ENCODE results near the gene MYCN.
"Not testable (repeated sequence)": the region's sequence is repeated elsewhere in the genome, so short reads cannot be mapped to it uniquely, and the experiment has no call there.

Gene MYCN

DNA sequence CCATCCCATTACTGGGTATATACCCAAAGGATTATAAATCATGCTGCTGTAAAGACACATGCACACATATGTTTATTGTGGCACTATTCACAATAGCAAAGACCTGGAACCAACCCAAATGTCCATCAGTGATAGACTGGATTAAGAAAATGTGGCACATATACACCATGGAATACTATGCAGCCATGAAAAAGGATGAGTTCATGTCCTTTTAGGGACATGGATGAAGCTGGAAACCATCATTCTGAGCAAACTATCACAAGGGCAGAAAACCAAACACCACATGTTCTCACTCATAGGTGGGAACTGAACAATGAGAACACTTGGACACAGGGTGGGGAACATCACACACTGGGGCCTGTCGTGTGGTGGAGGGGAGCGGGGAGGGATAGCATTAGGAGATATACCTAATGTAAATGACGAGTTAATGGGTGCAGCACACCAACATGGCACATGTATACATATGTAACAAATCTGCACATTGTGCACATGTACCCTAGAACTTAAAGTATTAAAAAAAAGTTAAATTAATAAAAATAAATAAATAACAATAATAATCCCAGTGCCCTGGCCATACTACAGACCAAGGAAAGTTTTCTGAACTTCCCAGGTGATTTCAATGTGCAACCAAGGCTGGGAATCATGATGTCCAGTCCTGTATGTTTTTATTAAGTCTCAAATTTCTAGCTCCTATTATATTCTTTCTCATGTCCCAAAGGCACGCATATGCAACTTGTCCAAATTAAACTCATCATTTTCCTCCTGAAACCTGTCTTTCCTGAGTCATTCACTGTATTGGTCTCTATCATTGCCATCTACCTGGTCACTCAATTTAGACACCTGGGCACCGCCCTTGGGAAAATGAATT, 23.0 kb downstream of the MYCN start:
- not testable (repeated sequence) for DNase-seq

DNA sequence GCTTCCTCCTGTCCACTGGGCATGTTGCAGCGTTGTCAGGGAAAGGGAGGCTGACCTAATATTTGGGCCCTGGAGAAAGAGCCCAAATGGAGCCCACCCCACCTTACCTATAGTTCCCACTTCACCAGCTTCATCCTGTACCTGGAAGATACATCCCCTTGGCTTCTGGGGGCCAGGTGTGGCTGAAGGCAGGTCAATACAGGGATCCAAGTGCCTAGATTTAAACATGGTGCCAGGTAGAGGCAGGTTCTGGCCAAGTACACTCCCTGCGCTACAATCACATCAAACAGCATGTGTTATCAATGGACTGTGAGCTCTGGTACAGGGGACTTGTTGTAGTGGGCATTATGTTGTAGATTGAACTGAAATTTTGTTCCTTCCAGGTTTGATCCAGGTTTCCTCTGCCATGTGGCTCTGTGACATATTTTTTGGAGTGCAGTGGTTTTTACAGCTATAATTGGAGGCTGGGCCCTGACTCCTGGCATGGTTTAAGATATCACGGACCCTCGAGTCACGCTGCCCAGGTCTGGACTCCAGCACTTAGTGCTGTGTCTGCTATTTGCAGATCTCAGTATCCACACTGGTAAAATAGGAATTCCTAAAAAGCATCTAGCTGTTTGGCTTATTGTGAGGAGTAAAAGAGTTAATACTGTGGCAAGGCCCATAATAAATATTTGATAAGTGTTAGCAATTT, 23.8 kb downstream of the MYCN start:
- no peak for DNase-seq

GRCh38 chr2:15964936-15965563, 24.7 kb downstream of the MYCN start:
- DNase-seq = no peak

- DNase-seq = no peak
Observed at GRCh38 chr2:15965564-15966019, 25.2 kb downstream of the MYCN start.

DNA sequence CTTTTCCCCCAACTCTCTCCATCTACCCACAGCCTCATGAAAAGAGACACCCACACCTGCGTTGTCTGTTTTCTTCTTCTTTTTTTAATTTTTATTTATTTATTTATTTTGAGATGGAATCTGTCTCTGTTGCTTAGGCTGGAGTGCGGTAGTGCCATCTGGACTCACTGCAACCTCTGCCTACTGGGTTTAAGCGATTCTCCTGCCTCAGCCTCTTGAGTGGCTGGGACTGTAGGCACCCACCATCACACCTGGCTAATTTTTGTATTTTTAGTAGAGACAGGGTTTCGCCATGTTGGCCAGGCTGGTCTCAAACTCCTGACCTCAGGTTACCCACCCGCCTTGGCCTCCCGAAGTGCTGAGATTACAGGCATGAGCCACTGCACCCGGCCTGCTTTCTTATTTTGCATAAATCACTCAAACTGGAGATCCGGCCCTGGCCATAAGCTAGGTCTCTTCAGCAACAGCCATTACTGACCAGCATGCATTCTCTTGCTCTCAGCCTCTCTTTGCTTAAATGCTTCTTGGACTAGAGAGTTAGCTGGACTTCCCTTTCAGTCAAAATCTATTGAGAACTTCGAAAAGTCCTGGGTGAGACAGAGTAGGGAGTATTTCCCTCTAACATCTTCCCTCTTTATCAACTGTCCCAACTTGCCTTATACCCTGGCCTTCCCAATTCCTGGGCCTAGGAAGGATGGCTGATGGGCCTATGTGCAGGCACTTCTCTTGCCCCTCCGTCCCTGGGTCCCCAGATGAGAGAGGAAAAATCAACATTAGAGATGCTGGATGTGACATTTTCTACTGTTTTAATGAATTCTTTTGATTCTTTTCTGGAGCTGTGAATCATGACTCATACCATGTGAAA, 27.3 kb downstream of the MYCN start:
- DNase-seq = no peak

- no peak for DNase-seq
Observed at GRCh38 chr2:15968280-15969178, 28.2 kb downstream of the MYCN start.

GRCh38 chr2:15969214-15969613, 28.9 kb downstream of the MYCN start:
- DNase-seq = no peak

DNA sequence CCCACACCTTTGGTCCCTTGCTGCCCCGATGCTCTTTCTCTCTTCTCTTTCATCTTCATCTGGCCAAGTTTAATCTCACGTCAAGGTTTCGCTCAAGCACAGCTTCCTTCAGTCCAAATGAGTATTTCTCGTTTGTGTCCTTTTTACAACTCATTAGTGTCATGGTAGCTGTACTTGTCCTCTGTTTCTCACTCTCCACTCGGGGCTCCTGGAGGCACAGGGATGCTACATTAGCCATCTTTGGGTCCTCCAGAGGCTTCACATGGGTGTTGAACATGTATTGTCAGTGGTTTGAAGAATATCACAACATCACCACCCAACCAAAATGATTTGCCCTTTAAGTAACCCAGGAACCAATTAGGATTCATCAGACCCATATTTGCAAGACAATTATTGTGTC, 30.4 kb downstream of the MYCN start:
- DNase-seq = no peak

GRCh38 chr2:15971351-15971750, 31.0 kb downstream of the MYCN start:
- DNase-seq = no peak

GRCh38 chr2:15971831-15972522, 31.6 kb downstream of the MYCN start:
- DNase-seq = no peak

DNA sequence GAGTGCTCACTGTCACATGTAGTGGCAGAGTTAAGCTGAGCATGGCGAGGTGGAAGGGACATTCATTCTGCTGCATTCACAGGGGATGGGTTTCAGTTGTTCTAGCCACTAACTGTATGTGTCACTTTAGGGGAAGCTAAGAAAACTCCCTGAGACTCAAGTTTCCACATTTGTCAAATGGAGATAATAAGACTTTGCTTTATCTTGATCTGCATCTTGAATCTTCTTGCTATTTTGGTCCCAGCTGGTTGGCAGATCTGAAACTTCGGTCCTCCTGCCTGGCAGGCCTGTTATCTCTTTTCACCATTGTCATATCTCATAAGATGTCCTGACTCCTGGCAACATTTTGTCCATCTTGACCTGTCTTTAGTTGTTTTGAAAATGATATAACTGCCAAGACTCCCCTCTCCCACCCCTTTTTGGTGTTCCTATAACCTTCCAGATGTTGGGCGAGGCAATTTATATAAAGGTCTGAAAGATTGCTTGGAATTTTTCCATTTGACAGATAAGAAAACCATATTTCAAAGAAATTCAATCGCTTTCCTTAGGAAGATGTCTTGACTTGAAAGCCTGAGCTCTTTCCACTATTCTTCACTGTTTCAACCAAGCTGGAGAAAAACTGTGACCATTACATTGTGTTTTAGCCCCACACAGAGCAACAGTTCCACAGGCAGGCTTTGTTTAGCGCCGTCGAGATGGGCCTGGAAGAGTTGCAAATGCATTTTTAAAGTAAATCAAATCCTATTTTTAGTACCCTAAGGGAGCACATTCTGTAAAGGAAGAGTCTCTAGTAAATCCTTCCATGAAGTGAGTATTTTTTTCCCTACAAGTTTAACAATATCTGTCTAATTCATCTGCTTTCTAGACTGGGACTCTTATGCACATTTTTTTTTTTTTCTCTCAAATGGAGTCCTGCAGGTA, 33.4 kb downstream of the MYCN start:
- no peak for DNase-seq

GRCh38 chr2:15974565-15975260, 34.4 kb downstream of the MYCN start:
- no peak for DNase-seq

GRCh38 chr2:15975261-15975600, 34.9 kb downstream of the MYCN start:
- DNase-seq = no peak

GRCh38 chr2:15975676-15976075, 35.3 kb downstream of the MYCN start:
- no peak for DNase-seq

DNA sequence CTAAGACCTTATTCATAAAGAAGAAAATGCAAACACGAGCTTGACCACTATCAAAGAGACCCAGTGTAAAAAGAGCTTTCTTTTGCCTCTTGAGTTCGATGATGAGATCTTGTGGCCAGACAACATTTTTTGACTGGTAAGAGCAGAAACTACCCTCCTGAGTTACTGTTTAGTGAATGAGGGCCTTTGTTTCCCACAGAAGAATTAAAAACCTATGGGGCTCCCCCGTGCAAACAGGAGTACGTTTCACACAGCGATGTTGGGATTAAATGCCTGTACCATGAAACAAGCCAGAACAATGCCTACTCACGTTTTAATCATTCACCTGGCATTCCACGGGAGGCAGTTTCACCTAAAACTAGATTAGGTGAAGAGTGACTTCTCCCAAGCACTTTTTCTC, 36.0 kb downstream of the MYCN start:
- no peak for DNase-seq

DNA sequence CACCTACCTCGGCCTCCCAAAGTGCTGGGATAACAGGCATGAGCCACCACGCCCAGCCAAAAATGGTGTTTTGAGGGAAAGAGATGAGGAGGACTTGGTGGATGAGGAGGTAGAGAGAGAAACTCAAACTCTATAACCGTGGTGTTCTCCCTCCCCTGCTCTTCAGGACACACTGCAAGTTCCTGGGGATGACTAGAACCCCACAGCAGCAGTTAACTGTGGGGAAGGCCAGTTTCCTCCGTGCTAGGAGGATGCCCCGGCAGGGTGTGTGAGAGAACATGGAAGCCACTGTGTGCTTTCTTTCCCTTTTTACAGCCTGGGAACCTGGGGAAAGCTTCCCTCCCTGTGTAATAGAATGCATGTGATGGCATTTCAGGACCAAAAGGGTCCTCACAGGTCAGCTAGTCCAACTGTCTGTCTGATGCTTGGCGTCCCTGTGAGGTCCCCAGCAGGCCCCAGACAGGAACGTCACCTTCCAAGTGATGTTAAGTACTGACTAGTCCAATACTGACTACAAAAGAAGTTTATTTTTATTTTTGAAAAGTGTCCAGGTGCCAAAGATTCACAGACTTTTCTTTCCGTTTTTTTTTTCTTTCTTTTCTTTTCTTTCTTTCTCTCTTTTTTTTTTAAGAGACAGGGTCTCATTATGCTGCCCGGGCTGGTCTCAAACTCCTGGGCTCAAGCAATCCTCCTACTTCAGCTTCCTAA, 38.9 kb downstream of the MYCN start:
- no peak for DNase-seq

DNA sequence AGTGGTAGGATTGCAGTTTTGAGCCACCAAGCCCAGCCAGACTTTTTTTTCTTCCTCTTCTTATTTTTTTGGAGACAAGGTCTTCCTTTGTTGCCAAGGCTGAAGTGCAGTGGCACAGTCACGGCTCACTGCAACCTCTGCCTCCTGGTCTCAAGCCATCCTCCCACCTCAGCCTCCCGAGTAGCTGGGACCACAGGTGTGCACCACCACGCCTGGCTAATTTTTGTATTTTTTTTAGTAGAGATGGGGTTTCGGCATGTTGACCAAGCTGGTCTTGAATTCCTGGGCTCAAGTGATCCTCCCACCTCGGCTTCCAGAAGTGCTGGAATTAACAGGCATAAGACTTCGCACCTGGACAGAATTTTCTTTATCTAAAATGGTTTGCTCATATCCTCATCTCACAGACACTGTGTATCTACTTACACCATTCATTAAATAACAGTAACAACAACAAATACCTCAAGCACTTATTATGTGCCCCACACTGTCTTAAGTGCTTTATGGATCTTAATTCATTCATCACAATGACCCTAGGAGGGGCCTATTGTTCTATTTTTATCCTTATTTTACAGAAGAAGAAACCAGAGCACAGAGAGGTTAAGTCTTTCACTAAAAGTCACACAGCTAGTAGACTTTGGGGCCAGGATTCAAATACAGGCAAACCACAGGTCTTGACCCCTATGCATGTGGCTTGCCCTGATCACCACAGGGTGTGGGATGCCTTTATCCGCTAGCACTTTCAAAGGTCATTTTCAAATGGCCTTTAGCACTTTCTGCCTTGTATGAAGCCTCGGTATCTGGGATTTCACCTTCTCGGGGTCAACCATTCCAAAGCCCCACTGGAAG, 39.6 kb downstream of the MYCN start:
- DNase-seq = no peak

DNA sequence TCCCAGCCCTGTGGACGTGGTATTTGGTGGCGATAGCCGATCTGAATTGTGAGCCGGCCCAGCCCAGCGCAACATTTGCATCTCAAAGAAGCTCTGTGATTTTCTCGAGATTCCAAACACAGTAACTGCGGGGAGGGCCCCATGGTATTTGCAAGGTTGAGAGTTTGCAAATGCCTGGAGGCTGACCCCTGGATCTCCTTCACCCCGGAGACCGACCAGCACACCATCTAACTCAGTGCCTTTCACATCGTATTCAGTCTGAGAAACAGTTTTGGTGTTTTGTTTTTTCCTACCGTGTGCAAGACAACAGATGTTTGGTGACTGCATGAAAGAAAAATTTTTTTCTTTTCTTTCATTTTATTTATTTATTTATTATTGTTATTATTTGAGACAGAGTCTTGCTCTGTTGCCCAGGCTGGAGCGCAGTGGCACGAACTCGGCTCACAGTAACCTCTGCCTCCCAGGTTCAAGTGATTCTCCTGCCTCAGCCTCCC, 40.3 kb downstream of the MYCN start:
- DNase-seq = no peak
